ENCODE measurements around the gene SLC24A4.

Gene SLC24A4

DNA sequence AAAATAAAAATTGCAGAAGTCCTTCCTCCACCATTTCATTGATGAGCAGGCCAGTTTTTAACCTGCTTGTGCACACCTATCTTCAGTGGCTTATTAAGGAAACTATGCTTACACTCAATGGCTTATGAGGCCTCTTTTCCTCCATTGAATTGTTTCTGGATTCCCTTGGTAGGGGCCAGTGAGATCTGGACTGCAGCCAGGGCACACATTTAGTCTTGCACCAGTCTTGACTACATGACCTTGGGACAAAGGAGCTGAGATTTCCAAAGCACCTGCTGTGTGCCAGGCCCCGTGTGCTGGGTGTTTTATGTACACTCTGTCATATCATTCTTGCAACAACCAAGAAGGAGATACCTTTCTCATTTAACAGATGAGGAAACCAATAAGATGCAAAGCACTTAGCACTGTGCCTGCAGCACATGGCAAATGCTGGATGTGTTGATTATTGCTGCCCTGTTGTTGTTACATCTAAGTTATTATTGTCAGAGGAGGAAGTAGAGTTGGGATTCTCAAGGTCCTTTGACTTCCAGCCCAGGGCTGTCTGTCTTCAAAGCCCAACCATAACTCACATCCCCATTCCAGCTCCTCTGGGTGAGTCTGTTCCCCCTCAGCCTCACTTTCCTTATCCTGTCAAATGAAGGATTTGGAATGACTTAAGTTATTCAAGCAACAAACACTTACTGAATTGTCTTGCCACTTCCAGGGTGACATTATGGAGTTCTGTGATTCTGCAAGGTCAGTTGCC, 159.0 kb downstream of the SLC24A4 start:
- Histone ChIP-seq H3K36me3 (ENCODE audit: control insufficient read depth, insufficient read depth, low read length) (no peaks in the 10 kb centered on the region), H3K27me3 (replicated peaks; ENCODE audit: control insufficient read depth, insufficient read depth, low read length) (no peaks in the 10 kb centered on the region; the same call in 1 of the 2 replicates), H3K4me3 (replicated peaks; ENCODE audit: low read depth, low read length) (no peak overlapping the region)
- DNase-seq (ENCODE audit: extremely low read depth, insufficient read length): no peak
- TF ChIP-seq, protein P1, sequence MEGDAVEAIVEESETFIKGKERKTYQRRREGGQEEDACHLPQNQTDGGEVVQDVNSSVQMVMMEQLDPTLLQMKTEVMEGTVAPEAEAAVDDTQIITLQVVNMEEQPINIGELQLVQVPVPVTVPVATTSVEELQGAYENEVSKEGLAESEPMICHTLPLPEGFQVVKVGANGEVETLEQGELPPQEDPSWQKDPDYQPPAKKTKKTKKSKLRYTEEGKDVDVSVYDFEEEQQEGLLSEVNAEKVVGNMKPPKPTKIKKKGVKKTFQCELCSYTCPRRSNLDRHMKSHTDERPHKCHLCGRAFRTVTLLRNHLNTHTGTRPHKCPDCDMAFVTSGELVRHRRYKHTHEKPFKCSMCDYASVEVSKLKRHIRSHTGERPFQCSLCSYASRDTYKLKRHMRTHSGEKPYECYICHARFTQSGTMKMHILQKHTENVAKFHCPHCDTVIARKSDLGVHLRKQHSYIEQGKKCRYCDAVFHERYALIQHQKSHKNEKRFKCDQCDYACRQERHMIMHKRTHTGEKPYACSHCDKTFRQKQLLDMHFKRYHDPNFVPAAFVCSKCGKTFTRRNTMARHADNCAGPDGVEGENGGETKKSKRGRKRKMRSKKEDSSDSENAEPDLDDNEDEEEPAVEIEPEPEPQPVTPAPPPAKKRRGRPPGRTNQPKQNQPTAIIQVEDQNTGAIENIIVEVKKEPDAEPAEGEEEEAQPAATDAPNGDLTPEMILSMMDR (IDR thresholded peaks at IDR 0.05; ENCODE audit: insufficient read depth, low read length, poor library complexity, severe bottlenecking): no peak

DNA sequence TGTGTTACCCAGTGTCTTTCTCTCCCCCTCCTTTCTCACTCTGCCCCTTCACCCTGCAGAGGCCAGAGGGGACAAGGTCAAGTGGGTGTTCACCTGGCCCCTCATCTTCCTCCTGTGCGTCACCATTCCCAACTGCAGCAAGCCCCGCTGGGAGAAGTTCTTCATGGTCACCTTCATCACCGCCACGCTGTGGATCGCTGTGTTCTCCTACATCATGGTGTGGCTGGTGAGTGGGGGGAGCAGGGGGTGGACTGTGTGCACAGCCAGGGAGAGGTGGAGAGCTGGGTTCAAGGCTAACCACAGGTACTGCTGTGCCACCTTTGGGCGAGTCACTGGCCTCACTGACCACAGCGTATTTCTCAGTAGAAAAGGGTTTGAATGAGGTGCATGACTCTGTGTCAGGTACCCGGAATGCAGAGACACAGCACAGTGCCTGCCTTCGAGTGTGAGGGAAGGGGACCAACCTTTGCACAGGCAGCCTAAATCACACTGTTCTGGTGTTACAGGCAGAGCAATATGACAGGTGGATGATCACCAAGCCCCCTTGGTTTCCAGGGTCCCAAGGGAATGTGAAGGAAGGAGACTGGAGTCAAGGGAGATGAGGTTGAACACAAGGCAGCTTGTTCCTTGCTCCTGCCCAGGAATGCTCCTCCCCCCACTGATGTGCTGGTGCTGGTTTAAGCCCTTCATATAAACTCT, 159.8 kb downstream of the SLC24A4 start:
- no peak overlapping the region for H3K4me3 ChIP-seq (replicated peaks; ENCODE audit: low read depth, low read length)
- no peaks in the 10 kb centered on the region for H3K36me3 ChIP-seq (ENCODE audit: control insufficient read depth, insufficient read depth, low read length)
- DNase-seq (ENCODE audit: extremely low read depth, insufficient read length): no peak
- TF ChIP-seq, protein P1 (IDR thresholded peaks at IDR 0.05; ENCODE audit: insufficient read depth, low read length, poor library complexity, severe bottlenecking): no peak
- H3K27me3 ChIP-seq (replicated peaks; ENCODE audit: control insufficient read depth, insufficient read depth, low read length): no peaks in the 10 kb centered on the region; the same call in 1 of the 2 replicates

DNA sequence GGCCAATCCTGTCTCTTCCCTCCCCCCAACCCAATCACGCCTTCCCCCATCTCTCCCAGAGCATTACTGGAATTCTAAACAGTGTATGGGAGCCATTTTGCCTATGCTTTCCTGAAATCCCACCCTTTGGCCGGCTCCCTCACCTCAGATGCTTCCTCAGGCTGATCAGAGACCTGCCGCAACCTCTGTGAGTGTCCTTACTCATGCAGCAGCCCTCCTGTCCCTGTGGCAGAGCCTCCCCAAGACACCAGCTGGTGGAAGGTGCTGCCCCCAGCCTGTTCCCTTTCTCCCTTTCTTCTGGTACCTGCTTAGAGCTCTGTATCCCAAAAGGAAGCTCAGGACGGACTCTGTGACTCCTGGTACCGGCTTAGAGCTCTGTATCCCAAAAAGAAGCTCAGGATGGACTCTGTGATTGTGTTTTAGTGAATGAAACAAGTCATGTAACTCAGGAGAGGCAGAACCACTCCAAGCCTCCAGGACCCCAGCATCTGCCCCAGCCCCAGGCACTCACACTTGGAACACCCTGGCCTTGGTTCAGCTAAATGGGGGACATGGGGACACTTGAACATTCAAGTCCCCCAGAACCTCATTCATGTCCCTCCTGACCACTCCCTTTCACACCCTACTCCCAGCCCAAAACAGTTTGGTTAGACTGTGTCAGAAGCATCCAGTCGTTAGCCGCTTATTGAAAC, 161.3 kb downstream of the SLC24A4 start:
- DNase-seq (ENCODE audit: extremely low read depth, insufficient read length): no peak
- no peaks in the 10 kb centered on the region; the same call in 1 of the 2 replicates for H3K27me3 ChIP-seq (replicated peaks; ENCODE audit: control insufficient read depth, insufficient read depth, low read length)
- no peaks in the 10 kb centered on the region for H3K36me3 ChIP-seq (ENCODE audit: control insufficient read depth, insufficient read depth, low read length)
- TF ChIP-seq, protein P1 (IDR thresholded peaks at IDR 0.05; ENCODE audit: insufficient read depth, low read length, poor library complexity, severe bottlenecking): no peak
- H3K4me3 ChIP-seq (replicated peaks; ENCODE audit: low read depth, low read length): no peak overlapping the region

DNA sequence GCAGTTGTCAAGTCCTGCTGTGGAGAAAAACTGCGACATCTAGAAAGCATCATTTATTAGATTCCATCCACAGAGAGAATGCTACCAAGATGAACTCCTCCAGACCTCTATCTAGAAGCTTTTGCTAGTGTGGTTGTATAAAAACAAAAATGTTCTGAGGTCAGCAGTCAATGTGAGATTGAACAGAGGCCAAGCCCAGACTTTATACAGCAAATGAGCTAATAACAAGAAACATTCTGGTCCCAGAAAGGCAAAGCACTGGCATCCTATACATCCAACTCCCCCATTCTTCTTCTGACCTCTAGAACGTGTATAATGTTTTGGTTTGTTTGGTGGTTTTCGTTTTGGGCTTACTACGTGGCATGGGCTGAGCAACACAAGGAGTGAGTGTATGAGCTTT, 163.9 kb downstream of the SLC24A4 start:
- Histone ChIP-seq H3K4me3 (replicated peaks; ENCODE audit: low read depth, low read length) (no peak overlapping the region), H3K27me3 (replicated peaks; ENCODE audit: control insufficient read depth, insufficient read depth, low read length) (no peaks in the 10 kb centered on the region; the same call in 1 of the 2 replicates), H3K36me3 (ENCODE audit: control insufficient read depth, insufficient read depth, low read length) (no peaks in the 10 kb centered on the region)
- TF ChIP-seq, protein P1 (IDR thresholded peaks at IDR 0.05; ENCODE audit: insufficient read depth, low read length, poor library complexity, severe bottlenecking): no peak
- DNase-seq (ENCODE audit: extremely low read depth, insufficient read length): no peak

DNA sequence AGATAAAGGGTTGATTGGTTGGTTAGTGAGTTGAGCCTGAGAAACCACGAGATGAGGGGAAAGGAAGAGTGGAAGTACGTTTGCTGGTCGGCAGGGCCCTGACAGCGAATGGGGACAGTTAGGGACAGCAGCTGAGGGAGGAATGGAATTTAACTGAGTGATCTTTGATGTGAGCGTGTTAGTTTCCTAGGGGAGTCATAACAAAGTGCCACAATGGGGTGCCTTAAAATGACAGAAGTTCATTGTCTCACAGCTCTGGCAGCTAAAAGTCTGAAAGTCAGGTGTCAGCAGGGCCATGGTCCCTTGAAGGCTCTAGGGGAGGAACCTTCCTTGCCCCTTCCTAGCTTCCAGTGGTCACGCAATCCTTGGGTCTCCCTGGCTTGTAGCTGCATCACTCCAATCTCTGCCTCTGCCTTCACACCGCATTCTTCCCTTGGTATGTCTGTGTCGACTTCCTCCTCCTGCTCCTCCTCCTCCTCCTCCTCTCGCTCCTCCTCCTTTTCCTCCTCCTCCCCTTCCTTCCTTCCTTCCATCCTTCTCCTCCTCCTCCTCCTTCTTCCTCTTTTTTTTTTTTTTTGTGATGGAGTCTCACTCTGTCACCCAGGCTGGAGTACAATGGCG, 164.7 kb downstream of the SLC24A4 start:
- TF ChIP-seq, protein P1 (IDR thresholded peaks at IDR 0.05; ENCODE audit: insufficient read depth, low read length, poor library complexity, severe bottlenecking): no peak
- Histone ChIP-seq H3K4me3 (replicated peaks; ENCODE audit: low read depth, low read length) (no peak overlapping the region), H3K27me3 (replicated peaks; ENCODE audit: control insufficient read depth, insufficient read depth, low read length) (no peaks in the 10 kb centered on the region; the same call in 1 of the 2 replicates), H3K36me3 (ENCODE audit: control insufficient read depth, insufficient read depth, low read length) (no peaks in the 10 kb centered on the region)
- no peak for DNase-seq (ENCODE audit: extremely low read depth, insufficient read length)
